Activated CD8-positive, alpha-beta memory T cell treated with anti-CD3 and anti-CD28 coated beads, Interleukin-2, amount 50 U/mL, for 1 hour (primary cell): ENCODE results near the gene SEC14L6.
A peak's percentile ranks its signal among the peaks of the same experiment; 100 is the strongest.
"Not testable (repeated sequence)": the region's sequence is repeated elsewhere in the genome, so short reads cannot be mapped to it uniquely, and the experiment has no call there.

Source experiments
- DNase-seq: peaks from one replicate; pipeline ENCODE4 v3.0.0-alpha.2; 2020; ENCODE audit errors: extremely low read depth

The SEC14L6 gene

GRCh38 chr22:30546616-30547015 lies at the start of gene SEC14L6:
Gene SEC14L6, minus strand, starts transcription at chr22:30546741. Its CDS starts 59 bp downstream, at chr22:30546682.
- no peak for DNase-seq

GRCh38 chr22:30596199-30596598 lies 49.7 kb upstream of the SEC14L6 start:
- no peak for DNase-seq

- DNase-seq: not testable (repeated sequence)
Observed at GRCh38 chr22:30592360-30592713, 45.8 kb upstream of the SEC14L6 start.

- peak; percentile 93 for DNase-seq
Observed at GRCh38 chr22:30591588-30592359, 45.2 kb upstream of the SEC14L6 start, which contains the start of gene PES1. Gene PES1, minus strand, starts transcription at chr22:30591910. Its CDS starts 77 bp downstream, at chr22:30591833.

DNA sequence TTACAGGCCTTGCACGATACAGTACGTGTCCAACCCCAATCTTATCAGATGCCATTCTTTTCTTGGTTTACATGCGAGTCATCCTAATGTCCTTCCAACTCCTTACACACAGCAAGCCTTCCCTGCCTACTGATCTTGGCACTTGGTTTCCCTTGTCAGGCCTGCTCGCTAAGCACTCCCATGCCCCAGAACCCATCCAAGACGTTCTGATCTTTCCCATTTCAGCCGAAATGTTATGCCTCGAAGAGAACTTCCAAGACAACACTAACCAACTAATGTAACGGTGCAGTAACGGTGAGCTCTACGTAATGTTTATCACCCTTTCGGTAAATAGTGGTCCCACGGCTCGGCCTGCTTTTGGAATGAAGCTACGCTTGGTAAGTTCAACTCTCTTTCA lies 44.6 kb upstream of the SEC14L6 start:
- DNase-seq: no peak

- no peak for DNase-seq
Observed at GRCh38 chr22:30586414-30586813, 39.9 kb upstream of the SEC14L6 start.

- no peak for DNase-seq
Observed at GRCh38 chr22:30584441-30584840, 37.9 kb upstream of the SEC14L6 start.

GRCh38 chr22:30582788-30583545 lies 36.4 kb upstream of the SEC14L6 start:
- no peak for DNase-seq

- no peak for DNase-seq
Observed at GRCh38 chr22:30582051-30582450, 35.5 kb upstream of the SEC14L6 start.

DNA sequence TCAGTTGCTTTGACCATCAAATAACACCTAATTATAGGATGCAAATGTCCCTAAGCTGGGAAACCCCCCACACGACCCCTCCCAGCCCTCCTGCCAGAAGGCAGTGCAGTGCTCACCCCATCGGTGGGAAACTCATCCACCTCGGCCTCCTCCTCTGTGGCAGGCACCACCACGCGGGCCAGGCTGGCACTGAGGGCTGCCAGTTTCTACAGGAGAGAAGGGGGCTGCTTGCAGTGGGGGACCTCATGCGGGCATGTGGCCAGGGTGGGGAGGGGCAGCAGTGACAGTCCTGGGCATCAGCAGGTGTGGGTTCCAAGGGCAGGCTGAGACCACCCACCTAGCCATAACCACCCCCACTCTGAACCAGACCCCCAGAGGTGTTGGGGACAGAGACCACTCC lies 34.4 kb upstream of the SEC14L6 start:
- no peak for DNase-seq

GRCh38 chr22:30578481-30578880 lies 31.9 kb upstream of the SEC14L6 start:
- DNase-seq: no peak

- DNase-seq: no peak
Observed at GRCh38 chr22:30575859-30576258, 29.3 kb upstream of the SEC14L6 start.

DNA sequence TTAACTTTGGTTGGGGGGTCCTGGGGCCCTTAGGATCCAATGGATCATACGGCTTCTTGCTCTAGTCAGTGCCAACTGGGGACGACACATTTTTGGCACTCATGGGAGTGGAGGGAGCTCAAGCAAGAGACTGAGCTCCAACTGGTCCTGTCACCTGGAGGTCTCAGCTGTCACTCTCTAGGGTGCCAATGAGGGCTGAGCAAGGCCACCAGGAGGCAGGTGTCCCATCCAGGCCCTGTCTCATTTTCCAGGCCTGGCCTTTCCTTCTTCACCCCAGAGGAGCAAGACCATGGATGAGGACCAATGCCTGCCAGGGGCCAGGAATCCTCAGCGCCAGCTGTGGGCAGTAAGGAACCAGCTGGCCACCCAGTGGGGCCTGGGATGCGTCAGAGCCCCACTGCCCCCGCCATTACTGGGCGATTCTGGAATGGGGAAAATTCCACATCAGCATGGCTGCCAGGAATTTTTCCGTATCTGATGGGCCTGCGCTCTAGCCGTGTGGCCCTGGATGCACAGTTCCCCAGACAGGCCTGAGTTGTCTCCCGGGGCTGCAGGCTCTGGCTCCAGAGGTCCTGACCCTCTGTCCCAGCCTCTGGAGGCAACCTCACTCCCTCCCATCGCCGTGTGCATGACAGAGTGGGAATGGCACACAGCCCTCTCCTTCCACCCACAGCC lies 28.6 kb upstream of the SEC14L6 start:
- no peak for DNase-seq

DNA sequence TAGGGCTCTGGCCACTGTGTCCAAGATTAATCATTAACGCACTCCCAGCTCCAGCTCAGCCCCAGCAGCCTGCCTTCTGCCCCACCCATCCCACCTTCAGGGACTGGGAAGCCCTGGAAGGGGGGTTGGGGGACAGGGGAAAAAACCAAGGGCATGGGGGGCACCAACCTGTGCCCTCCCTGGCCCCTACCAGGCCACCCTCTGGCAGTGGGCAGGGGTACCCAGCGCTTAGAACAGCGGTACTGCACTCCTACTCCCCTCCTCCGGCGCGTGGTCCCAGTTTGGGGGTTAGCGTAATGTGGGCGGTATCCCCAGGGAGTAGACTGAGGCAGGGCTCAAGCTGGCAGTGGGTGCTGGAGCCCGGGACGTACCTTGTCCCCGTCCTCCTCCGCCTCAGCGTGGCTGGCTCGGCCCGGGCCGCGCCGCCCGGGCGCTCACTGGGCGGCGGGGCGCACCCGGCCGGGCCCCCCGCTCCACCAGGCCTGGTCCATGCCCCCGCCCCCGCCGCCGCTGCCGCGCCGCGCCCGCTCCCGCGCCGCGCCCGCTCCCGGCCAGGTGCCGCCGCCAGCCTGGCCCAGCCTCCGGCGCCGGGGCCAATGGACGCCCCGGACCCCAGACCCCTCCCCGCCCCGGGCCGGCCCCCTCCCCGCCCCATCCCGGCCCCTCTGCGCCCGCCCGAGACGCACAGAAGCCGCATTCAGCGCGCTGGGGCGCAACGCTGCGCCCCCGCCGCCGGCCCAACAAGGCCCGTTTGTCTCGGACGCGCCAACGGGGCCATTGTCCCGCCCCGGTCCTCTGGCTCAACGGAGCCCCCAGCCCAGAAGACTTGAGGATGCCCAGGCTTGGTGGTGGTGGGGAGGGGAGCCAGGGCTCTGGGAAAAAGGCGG lies 27.8 kb upstream of the SEC14L6 start, which contains the start of gene GAL3ST1:
TSS of gene GAL3ST1 (minus strand) at position 571 of the 887 bp plus-strand sequence. CDS start 17,273 bp downstream, outside the sequence.
- DNase-seq: no peak

DNA sequence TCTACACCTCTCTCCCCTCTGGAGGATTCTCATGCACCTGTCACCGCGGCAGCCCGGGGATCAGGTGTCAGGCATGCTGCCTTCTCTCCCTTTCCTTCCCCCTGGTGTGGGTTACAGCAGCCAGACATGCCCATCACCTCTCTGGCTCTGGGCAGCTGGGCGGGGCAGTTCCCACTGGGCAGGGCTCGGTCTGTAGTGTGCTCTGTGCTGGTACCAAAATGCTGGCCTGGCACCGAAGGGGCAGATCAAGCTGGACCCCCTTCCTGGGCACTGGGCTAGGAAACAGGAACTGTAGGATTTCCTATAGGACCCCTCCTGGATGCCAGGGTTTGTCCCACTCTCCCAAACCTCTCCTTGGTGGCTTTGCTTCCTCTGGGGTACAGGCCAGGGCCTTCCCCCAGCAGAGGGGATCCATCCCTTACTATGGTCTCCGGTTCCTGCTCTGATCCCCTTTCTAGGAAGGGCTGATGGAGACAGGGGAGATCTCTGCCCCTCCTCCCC lies 27.1 kb upstream of the SEC14L6 start:
- no peak for DNase-seq

DNA sequence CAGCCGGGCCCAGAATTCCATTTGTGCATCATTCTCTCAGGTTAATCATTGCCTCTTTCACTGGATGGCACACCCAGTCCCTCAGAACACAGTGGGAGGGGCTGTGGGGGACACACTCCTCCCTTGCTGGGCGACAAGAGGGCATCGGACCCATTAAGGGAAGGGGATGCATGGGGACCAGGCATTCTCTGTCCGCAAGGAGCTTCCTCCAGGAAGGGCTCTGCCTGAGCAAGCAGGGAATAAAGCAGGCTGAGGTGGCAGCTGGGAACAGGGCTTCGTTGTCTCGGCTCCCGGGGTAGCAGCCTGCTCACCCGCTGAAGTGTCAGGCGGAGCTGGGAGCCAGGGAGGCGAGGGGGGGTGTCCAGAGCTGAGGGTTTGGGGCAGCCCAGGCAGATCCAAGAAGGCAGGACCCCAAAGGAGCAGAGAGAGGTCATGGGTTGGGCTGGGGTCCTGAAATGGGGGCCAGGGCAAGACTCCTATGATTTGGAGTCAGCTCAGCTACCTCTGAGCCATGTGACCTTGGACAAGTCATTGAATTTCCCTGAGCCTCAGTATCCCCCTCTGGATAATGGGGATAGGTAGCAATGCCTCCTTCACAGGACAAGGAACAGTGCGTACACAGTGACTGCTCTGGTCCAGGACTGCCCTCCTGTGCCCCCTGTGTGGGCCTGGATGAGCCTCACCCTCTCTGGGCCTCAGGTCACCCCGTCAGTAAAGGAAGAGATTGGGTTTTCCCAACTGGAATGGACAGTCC lies 26.5 kb upstream of the SEC14L6 start:
- no peak for DNase-seq

DNA sequence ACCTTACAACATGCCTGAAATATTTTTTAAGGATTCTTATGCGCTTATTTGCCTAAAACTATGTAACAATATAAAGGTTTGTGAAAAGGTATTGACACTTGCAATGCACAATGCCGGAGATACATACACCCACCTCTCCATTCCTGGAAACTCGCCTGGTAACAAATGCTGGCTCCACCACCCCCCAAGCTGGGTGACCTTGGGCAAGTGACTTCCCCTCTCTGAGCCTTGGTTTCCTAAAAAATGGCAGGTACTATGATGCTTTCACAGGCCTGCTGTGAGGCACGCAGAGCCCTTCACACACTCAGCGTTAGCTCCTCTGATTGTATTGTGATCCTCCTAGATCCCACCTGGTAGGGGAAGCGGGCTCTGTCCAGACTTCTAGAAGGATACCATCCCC lies 25.7 kb upstream of the SEC14L6 start:
- DNase-seq: no peak

DNA sequence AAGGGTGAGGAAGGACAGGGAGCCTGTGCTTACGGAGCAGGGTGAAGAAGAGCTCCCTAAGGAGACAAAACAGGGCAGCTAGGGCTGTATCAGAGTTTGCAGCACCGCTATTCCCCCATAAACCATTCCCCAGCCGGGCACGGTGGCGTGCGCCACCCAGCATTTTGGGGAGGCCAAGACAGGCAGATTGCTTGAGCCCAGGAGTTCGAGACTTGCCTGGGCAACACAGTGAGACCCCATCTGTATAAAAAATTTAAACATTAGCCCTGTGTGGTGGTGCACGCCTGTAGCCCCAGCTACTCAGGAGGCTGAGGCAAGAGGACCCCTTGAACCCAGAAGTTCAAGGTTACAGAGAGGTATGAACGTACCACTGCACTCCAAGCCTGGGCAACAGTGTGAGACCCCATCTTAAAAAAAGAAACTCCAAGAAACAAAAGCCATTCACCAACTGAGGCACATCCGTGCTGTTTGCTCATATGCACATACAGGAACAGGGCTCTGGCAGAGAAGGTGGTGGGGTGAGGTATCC lies 23.2 kb upstream of the SEC14L6 start:
- DNase-seq: no peak

GRCh38 chr22:30568137-30568805 lies 21.7 kb upstream of the SEC14L6 start:
- no peak for DNase-seq

- not testable (repeated sequence) for DNase-seq
Observed at GRCh38 chr22:30567277-30567676, 20.7 kb upstream of the SEC14L6 start.
